GM12874 (cell line): ENCODE data around the gene KHK.

Source experiments
- CTCF ChIP-seq: IDR thresholded peaks from 2 replicates; pipeline ENCODE4 v1.5.1; 2011; ENCODE audit warnings: low read depth, mild to moderate bottlenecking, control low read depth, low read length, moderate library complexity; ENCODE audit not compliant: insufficient read depth

The KHK gene

DNA sequence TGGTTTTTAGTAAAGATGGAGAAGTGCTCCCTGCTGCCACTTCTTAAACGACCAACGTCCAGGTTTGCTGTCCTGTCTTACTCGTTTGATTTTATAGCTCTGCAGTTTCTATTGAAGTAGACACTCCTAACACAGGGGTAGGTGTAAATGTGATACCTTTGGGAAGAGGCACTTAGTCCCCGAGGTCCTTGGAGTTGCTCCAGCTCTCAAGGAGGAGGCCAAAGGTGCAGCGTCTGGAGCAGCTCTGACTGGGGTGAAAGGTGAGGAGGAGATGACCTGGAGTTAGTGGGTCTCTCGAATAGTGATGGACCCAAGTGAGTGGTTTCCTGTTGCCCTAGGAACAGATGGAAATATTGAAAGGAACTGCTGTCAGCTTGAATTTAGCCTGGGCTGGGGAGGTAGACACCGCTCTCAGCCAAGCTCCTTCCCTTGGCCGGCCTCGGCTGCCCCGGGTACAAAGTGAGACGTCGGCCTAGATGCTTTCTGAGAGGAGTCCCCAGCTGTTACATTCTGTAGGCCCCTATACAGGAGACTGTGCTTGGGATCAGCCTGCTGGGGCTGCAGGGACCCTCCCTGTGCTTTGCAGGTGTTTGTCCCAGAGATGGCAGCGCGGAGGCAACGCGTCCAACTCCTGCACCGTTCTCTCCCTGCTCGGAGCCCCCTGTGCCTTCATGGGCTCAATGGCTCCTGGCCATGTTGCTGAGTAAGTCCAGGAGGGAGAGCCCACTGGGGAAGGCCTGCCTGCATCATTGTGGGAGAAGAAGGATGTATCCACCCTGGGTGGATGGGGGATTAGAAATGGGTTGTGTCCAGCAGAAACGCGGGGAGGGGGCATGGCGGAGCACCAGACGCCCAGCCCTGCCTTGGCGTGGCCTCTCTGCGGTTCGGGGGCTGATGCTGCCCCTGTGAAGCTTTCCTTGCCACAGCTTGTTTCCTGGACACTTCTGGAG, 5.4 kb downstream of the KHK start:
- TF ChIP-seq CTCF: no peak

DNA sequence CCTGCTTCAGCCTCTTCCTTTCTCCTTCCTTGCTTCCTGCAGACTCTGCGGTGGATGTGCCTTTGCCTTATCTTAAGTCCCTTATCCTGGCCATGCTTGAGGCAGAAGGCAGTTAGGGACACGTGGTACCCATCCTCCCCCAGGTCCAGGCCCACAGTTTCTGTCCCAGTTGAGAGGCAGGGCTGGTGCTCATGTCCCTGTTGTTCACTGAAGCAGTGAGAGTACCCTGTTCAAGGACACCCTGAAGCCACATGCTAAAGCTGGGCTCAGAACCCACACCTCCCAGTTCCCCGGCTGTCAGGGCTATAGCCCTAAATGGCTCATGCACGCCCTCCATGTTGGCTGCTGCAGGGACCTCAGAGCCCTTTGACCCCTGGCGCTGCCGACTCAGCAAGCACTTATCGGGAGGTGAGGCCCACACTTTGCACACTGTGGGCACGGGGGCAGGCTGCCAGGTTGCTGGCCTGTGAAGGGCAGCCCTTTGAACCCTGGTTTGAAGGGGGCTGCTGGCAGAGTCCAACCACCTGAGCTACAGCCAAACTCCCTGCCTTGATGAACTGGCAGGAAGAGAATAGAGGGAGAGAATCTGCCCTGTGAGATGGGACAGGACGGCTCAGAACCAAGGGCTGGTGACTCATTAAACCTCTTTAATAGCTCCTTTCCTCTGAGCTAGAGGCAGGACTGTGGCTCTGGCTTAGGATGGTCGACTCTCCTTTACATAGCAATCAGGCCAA, 6.3 kb downstream of the KHK start:
- TF ChIP-seq CTCF: no peak

GRCh38 chr2:27093430-27094352, 7.1 kb downstream of the KHK start:
- TF ChIP-seq CTCF: no peak

GRCh38 chr2:27094353-27094984, 7.9 kb downstream of the KHK start:
- no peak for TF ChIP-seq CTCF

DNA sequence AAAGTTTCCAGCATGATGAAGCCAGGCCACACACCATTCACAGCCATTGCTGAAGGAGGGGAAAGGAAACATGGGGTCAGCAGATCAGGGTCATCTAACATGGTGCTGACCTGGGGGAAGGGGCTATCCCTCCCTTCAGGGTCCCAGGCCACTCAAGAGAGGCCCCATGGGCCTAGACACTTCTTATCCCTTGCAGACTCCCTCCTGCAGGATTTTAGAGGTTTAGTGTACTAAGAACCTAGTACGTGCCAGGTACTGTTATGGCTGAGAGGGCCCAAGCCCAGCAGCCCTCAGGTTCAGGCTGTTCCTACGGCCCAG, 8.8 kb downstream of the KHK start:
- no peak for TF ChIP-seq CTCF

GRCh38 chr2:27095745-27096651, 9.4 kb downstream of the KHK start:
- no peak for TF ChIP-seq CTCF
